Activated CD4-positive, CD25-positive, alpha-beta regulatory T cell treated with anti-CD3 and anti-CD28 coated beads, Interleukin-2, amount 50 U/mL, for 24 hours (primary cell): ENCODE measurements around the gene RNF13.
"Not testable (repeated sequence)": the region's sequence is repeated elsewhere in the genome, so short reads cannot be mapped to it uniquely, and the experiment has no call there.

Experiments used
- ATAC-seq, 2 donors: fragments of 150-1000 bp; cut with Tn5 transposase; one replicate each; pipeline ENCODE4 v1.10.0; 2021; ENCODE audit warnings: mild to moderate bottlenecking in 1 of 2, moderate library complexity in 1 of 2

The RNF13 gene

GRCh38 chr3:149801195-149801594, 11.8 kb upstream of the RNF13 start:
- ATAC-seq, result no peak

DNA sequence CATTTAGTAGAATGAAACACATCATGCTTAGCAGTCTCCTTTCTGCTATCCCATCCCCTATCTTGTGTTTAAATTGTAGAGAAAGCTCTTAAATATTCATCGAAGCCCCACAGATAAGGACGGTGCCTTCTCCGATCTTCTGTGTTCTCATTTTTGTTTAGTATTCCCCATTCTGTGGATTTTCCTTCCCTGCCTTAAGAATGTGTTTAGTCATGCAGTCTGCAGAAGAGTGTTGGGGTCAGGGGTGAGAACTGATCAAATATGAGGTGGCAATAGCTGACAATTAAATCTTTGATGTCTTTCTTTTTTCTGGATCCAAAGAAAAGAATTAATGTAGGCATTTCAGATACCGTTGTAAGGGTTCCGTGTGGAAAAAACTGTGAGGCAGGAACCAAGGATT, 11.4 kb upstream of the RNF13 start:
- no peak for ATAC-seq

GRCh38 chr3:149806171-149806778, 6.7 kb upstream of the RNF13 start:
- ATAC-seq, result no peak

GRCh38 chr3:149808209-149808829, 4.7 kb upstream of the RNF13 start:
- ATAC-seq, result no peak

GRCh38 chr3:149809699-149810098, 3.3 kb upstream of the RNF13 start:
- ATAC-seq, result no peak

GRCh38 chr3:149810846-149811245, 2.2 kb upstream of the RNF13 start:
- no peak for ATAC-seq

- no peak for ATAC-seq
These were observed 830 bp upstream of the RNF13 start for GRCh38 chr3:149812165-149812605.

GRCh38 chr3:149813367-149814281, 609 bp downstream of the RNF13 start:
- peak in 1 of 2 donors; percentile 4 for ATAC-seq

GRCh38 chr3:149815321-149815720, 2.3 kb downstream of the RNF13 start:
- ATAC-seq, result no peak

DNA sequence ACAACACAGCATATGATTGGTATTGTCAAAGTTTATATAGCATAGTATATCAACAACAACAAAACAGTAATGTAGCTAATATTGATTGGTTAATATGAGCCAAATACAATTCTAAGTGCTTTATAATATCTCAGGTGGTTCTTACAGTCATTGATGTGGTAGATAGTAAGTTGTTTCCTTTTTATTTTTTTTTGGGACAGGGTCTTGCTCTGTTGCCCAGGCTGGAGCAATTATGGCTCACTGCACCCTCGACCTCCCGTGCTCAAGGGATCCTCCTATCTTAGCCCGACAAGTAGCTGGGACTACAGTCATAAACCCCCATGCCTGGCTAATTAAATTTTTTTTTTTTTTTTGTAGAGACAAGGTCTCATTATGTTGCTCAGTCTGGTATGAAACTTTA, 2.7 kb downstream of the RNF13 start:
- ATAC-seq, result no peak

DNA sequence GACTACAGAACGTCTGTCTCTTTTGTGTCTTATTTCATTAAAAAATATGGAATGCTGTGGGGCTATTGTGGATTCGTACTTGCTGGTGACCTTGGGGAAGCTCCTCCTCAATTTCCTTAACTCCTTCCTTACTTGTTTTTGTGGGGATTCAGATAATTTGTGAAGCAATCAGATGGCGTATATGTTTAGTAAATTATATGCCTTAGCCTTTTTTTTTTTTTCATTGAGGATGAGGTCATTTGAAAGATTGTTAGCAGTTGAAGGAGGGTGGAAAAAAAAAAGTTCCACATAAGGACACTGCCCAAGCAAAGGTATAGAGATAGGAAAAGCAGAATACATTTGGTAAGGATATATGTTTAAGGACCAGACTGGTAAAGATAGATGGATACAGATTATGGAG, 3.3 kb downstream of the RNF13 start:
- no peak for ATAC-seq

- ATAC-seq, result no peak
These were observed 4.0 kb downstream of the RNF13 start for GRCh38 chr3:149816986-149817385.

DNA sequence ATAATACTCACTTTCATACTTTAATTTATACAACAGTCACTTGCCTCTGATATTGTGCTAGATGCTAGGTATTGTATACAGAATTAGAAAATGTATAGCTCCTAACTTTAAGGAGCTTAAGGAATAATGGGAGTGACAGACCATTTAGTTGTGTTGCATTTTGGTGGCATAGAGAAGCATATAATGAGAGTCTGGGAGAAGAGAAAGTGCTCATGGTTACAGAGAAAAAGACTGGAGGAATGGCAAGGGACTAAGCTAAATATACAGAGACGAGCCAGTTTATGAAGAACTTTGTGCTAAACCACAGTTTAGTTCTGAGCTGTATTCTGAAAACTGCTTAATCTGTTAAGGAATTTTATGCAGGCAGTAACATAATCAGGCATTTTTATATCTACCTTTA, 6.4 kb downstream of the RNF13 start:
- ATAC-seq, result no peak

GRCh38 chr3:149820183-149820582, 7.2 kb downstream of the RNF13 start:
- ATAC-seq, result no peak

DNA sequence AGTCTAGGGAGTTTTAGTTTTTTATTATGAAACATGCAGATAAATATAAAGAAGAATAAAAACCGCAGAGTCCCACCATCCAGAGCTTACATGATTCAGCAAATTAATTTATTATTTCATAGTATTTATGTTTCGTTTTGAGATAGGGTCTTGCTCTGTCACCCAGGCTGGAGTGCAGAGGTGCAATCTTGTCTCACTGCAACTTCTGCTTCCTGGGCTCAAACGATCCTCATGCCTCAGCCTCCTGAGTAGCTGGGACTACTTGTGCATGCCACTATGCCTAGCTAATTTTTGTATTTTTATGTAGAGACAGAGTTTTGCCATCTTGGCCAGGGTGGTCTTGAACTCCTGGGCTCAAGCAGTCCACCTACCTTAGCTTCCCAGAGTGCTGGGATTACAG, 13.6 kb downstream of the RNF13 start:
- no peak for ATAC-seq

DNA sequence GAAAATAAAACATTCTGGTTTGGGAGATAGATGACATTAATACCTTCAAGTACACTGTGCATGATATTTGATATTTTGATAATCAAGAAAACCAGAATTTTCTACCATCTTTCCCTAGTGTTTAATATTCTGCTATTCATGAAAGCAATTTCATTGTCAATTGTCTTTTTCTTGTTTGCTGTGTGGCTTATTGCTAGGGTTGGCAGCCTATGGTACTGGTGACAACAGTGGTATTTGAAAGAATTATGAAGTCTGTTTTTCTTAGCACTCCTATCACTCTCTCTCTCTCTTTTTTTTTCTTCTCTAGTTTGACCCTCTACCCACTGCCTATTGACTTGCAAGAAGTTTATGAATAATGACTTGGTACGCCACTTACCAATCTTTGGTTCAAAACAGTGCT, 15.4 kb downstream of the RNF13 start:
- no peak for ATAC-seq

GRCh38 chr3:149829631-149830030, 16.6 kb downstream of the RNF13 start:
- not testable (repeated sequence) for ATAC-seq

DNA sequence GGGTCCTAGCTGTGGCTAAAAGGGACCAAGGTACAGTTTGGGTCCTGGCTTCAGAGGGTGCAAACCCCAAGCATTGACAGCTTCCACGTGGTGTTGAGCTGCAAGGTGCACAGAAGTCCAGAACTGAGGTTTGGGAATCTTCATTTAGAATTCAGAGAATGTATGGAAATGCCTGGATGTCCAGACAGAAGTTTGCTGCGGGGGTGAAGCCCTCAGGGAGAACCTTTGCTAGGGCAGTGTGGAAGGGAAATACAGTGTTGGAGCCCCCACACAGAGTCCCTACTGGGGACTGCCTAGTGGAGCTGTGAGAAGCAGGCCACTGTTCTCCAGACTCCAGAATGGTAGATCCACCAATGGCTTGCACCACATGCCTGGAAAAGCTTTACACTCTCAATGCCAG, 17.9 kb downstream of the RNF13 start:
- no peak for ATAC-seq

GRCh38 chr3:149831321-149831720, 18.3 kb downstream of the RNF13 start:
- no peak for ATAC-seq

DNA sequence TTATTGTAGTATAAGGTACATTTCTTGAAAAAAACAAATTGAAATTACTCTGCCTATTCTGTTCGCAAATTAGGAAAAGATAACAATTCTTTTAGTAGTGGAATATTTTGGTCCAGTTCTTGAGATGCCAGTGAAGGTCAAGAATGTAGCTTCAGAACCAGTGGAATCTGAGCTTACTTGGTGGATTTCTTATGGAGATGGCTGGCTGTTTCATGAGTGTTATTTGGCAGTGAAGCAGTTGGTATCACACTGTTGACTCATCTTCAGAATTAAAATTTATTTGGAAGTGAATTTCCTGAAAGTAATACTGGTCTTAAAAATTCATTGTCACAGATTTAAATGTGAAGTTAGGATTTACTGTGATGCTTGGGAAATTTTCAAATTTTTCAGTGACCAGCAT, 19.1 kb downstream of the RNF13 start:
- ATAC-seq, result no peak

DNA sequence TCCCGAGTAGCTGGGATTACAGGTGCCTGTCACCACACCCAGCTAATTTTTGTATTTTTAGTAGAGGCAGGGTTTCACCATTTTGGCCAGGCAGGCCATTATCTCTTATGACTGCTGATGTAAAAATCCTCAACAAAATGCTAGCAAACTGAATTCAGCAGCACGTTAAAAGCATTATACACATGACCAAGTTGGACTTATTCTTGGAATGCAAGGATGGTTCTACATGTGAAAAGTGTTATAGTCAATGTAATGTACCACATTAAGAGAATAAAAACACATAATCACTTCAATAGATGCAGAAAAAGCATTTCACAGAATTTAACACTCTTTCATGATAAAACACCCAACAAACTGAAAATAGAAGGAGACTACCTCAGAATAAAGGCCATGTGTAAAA, 20.2 kb downstream of the RNF13 start:
- no peak for ATAC-seq

GRCh38 chr3:149838491-149838890, 25.5 kb downstream of the RNF13 start:
- not testable (repeated sequence) for ATAC-seq

- not testable (repeated sequence) for ATAC-seq
These were observed 26.5 kb downstream of the RNF13 start for GRCh38 chr3:149839469-149839868.

DNA sequence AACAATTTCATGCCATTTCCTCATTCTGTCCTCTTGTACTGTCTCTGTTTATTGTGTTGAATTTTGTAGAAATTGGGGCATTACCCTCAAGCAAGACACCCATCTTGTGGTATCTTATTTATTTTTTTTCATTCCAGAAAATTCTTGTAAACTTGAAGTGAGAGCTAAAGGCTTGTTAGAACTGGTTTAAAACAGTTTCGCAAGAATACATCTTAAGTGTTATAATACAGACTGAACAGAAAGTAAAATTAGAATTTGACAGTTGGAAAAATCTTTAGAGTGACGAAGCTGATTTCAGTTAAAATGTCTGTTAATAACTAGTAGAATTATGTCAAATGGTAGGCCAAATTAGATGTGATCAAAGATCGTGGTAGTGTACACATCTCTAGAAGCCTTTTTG, 26.9 kb downstream of the RNF13 start:
- no peak for ATAC-seq
